Endothelial cell of umbilical vein (primary cell): ENCODE measurements around the gene PPARD. TPM values are rescaled to one million over a fixed set of nuclear protein-coding genes. Genes with fewer than 3 reads are reported as not detected.

Experiments
- BruUV-seq: library from RNA; stranded (reverse); fragments of 400-500 nt; replicated peaks from 2 replicates; lab custom pipeline; 2021; lab: Mats Ljungman, UMichigan
- CTCF ChIA-PET: fragments of 300-600, 350-600 bp; sonication (Branson Sonifier 250); formaldehyde crosslinking; loops from one replicate; lab custom pipeline; 2021; ENCODE audit warnings: antibody characterized with exemption, inconsistent platforms; lab: Charles Lee
- POLR2A ChIA-PET: fragments of 300-600, 350-600 bp; sonication (Branson Sonifier 250); formaldehyde crosslinking; loops from one replicate; lab custom pipeline; 2021; ENCODE audit warnings: antibody characterized with exemption, inconsistent platforms; lab: Charles Lee
- DNase-seq: peaks from one replicate; pipeline ENCODE4 v3.0.0-alpha.2; 2011; ENCODE audit warnings: low read depth, low spot score
- FAIRE-seq: peaks from 2 replicates; lab custom pipeline; 2011; peaks lifted over from hg19 to GRCh38; lab: Jason Lieb, UNC
- H2AFZ ChIP-seq: 2 replicates; pipeline ENCODE4 v1.6.0; 2012; ENCODE audit warnings: low read depth, low read length, control low read depth, inconsistent platforms
- H3K27ac ChIP-seq: 2 replicates; pipeline ENCODE4 v1.5.1; 2011; ENCODE audit warnings: low read depth, mild to moderate bottlenecking, control low read depth, low read length, moderate library complexity; ENCODE audit not compliant: insufficient read depth
- H3K27me3 ChIP-seq, 2 experiments: 2 replicates each; pipeline versions ENCODE4 v1.6.0 to v1.6.1; 2011; ENCODE audit warnings: low read length in 2 of 2, mixed read lengths in 1 of 2; ENCODE audit not compliant: control insufficient read depth in 2 of 2, insufficient read depth in 2 of 2
- H3K36me3 ChIP-seq, 2 experiments: 2 replicates in 1 of 2; 3 replicates in 1 of 2; pipeline ENCODE4 v1.5.1; 2011; ENCODE audit warnings: low read length in 2 of 2, mild to moderate bottlenecking in 1 of 2, moderate library complexity in 1 of 2; ENCODE audit not compliant: control insufficient read depth in 2 of 2, insufficient read depth in 2 of 2; ENCODE audit errors: extremely low read depth in 1 of 2
- H3K4me1 ChIP-seq: 3 replicates; pipeline ENCODE4 v1.5.1; 2011; ENCODE audit warnings: mild to moderate bottlenecking, low read length; ENCODE audit not compliant: control insufficient read depth, insufficient read depth; ENCODE audit errors: extremely low read depth
- H3K4me2 ChIP-seq: 2 replicates; pipeline ENCODE4 v1.6.1; 2011; ENCODE audit warnings: low read length, control low read depth, mixed read lengths; ENCODE audit not compliant: insufficient read depth
- H3K4me3 ChIP-seq, 3 experiments: fragments of 200-600 bp in 1 of 3; sonication (generic), shearing (Covaris generic) in 1 of 3; replicated peaks in 1 of 3; 2 replicates each; pipeline ENCODE4 v1.5.1; 2011 to 2016; ENCODE audit warnings: control low read depth in 3 of 3, low read length in 3 of 3, mild to moderate bottlenecking in 2 of 3, inconsistent platforms in 1 of 3, low read depth in 1 of 3, moderate library complexity in 1 of 3; ENCODE audit not compliant: insufficient read depth in 1 of 3
- H3K79me2 ChIP-seq: 2 replicates; pipeline ENCODE4 v1.6.0; 2012; ENCODE audit warnings: low read length, inconsistent platforms; ENCODE audit not compliant: control insufficient read depth, insufficient read depth
- H3K9ac ChIP-seq: replicated peaks from 2 replicates; pipeline ENCODE3; 2011; ENCODE audit warnings: low read length, control low read depth; ENCODE audit not compliant: insufficient read depth; ENCODE audit errors: extremely low read depth
- H3K9me1 ChIP-seq: replicated peaks from 3 replicates; pipeline ENCODE4 v1.6.0; 2011; ENCODE audit warnings: mild to moderate bottlenecking, low read length; ENCODE audit not compliant: control insufficient read depth, insufficient read depth; ENCODE audit errors: extremely low read depth
- H3K9me3 ChIP-seq: replicated peaks from 2 replicates; pipeline ENCODE4 v1.5.1; 2012; ENCODE audit warnings: low read length, inconsistent platforms; ENCODE audit not compliant: control insufficient read depth, insufficient read depth
- H4K20me1 ChIP-seq: replicated peaks from 2 replicates; pipeline ENCODE3; 2011; ENCODE audit warnings: mild to moderate bottlenecking, low read length; ENCODE audit not compliant: control insufficient read depth, insufficient read depth; ENCODE audit errors: extremely low read depth
- EZH2 ChIP-seq: IDR thresholded peaks from 2 replicates; pipeline ENCODE4 v1.6.1; 2012; ENCODE audit warnings: borderline replicate concordance, low read depth, mild to moderate bottlenecking, moderate library complexity, low read length, inconsistent platforms; ENCODE audit not compliant: severe bottlenecking
- FOS ChIP-seq: IDR thresholded peaks from 2 replicates; pipeline ENCODE4 v1.6.1; 2011; ENCODE audit warnings: mild to moderate bottlenecking, low read length, moderate library complexity, borderline replicate concordance; ENCODE audit not compliant: insufficient read depth
- GATA2 ChIP-seq: IDR thresholded peaks from 2 replicates; pipeline ENCODE4 v1.7.0; 2011; ENCODE audit warnings: low read depth, mild to moderate bottlenecking, moderate library complexity, mixed read lengths, low read length; ENCODE audit not compliant: insufficient read length, insufficient read depth
- JUN ChIP-seq: IDR thresholded peaks from 2 replicates; pipeline ENCODE4 v1.6.1; 2011; ENCODE audit warnings: borderline replicate concordance, low read depth; ENCODE audit not compliant: insufficient read length, insufficient read depth
- MYC ChIP-seq: IDR thresholded peaks from one replicate; pipeline ENCODE4 v1.6.1; 2011; ENCODE audit warnings: mild to moderate bottlenecking, low read depth, low read length
- POLR2A ChIP-seq: IDR thresholded peaks from 2 replicates; pipeline ENCODE4 v1.6.1; 2012; ENCODE audit warnings: low read depth, mild to moderate bottlenecking, control low read depth, low read length
- POLR2AphosphoS5 ChIP-seq: IDR thresholded peaks from 2 replicates; pipeline ENCODE4 v1.6.1; 2012; ENCODE audit warnings: low read depth, mild to moderate bottlenecking, control low read depth, low read length, moderate library complexity; ENCODE audit not compliant: insufficient read depth
- dilution Hi-C: fragments of 300-500 bp; cut with MboI; formaldehyde crosslinking; loops from one replicate; pipeline ENCODE4 v1.15.0; 2019; ENCODE audit warnings: low sequenced_read_pairs; ENCODE audit not compliant: extremely low pct_ligation_motif_present
- intact Hi-C: fragments of 100-400 bp; cut with micrococcal nuclease; formaldehyde crosslinking; loops from one replicate; pipeline ENCODE4 v1.10.0; 2022
- polyA plus RNA-seq, 4 experiments: library from polyadenylated mRNA; depleted of rRNA in 3 of 4; stranded (reverse) in 3 of 4; unstranded in 1 of 4; fragments of >200 nt; gene quantifications; 2 replicates each; pipeline versions ENCODE4 v1.2.1 to v1.2.3, GENCODE V29; 2011 to 2012; ENCODE audit warnings: missing spikeins in 1 of 4
- total RNA-seq: library from RNA; stranded (reverse); gene quantifications from 2 replicates; pipeline ENCODE4 v1.2.3, GENCODE V29; 2021
- TF ChIP-seq, protein P1 (sequence below), 2 donors: IDR thresholded peaks; 1 replicate in 1 of 2; 2 replicates in 1 of 2; pipeline ENCODE4 v1.5.1; 2011; ENCODE audit warnings: low read length in 2 of 2, mild to moderate bottlenecking in 2 of 2, moderate library complexity in 2 of 2, control low read depth in 1 of 2, inconsistent platforms in 1 of 2, low read depth in 1 of 2; ENCODE audit not compliant: insufficient read depth in 1 of 2; ENCODE audit errors: extremely low read depth in 1 of 2
- TF ChIP-seq, protein P2 (sequence below): IDR thresholded peaks from 2 replicates; pipeline ENCODE4 v1.6.1; 2011; ENCODE audit not compliant: insufficient read depth, insufficient read length

Gene PPARD
- total and polyA plus RNA-seq, 2 donors (not counting 3 experiments of a cell fraction or from before 2014, with no cell fraction given) = 23.4 to 29.2 TPM

DNA sequence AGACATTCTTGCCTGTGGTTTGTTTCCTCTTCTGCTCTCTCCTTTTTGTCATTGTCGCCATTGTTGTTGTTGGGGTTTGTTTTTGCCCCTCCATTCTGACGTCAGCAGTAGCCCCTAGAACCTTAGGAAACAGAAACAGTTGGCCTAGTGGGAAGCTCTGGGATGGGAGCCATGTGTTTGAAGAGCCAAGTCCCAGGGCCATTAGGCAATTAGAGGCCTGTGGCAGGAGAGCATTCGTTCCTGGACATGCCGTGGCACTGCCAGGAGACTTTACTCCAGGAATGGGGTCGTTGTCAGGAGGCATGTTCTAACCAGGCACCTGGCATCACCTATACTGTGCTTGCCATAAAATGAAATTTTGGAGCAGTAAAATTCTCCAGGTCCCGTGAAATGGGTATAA, 39.7 kb downstream of the PPARD start:
- H3K4me3 ChIP-seq = no peak overlapping the region
- H3K27ac ChIP-seq = no peak overlapping the region
- ChIA-PET POLR2A (no interaction called here), CTCF (no interaction called here)
- H3K9me1 ChIP-seq = no peaks in the 10 kb centered on the region
- no peaks in the 10 kb centered on the region for H3K36me3 ChIP-seq
- TF ChIP-seq, protein P1, sequence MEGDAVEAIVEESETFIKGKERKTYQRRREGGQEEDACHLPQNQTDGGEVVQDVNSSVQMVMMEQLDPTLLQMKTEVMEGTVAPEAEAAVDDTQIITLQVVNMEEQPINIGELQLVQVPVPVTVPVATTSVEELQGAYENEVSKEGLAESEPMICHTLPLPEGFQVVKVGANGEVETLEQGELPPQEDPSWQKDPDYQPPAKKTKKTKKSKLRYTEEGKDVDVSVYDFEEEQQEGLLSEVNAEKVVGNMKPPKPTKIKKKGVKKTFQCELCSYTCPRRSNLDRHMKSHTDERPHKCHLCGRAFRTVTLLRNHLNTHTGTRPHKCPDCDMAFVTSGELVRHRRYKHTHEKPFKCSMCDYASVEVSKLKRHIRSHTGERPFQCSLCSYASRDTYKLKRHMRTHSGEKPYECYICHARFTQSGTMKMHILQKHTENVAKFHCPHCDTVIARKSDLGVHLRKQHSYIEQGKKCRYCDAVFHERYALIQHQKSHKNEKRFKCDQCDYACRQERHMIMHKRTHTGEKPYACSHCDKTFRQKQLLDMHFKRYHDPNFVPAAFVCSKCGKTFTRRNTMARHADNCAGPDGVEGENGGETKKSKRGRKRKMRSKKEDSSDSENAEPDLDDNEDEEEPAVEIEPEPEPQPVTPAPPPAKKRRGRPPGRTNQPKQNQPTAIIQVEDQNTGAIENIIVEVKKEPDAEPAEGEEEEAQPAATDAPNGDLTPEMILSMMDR (IDR thresholded peaks at IDR 0.05; ENCODE audit: extremely low read depth in 1 of 2, insufficient read depth in 1 of 2, low read depth in 1 of 2, low read length in 2 of 2) = no peak
- peaks cover 2% of the 10 kb centered on the region for H3K79me2 ChIP-seq
- no peak for DNase-seq
- no peak overlapping the region for H2AFZ ChIP-seq
- no peak overlapping the region for H3K9ac ChIP-seq
- no peaks in the 10 kb centered on the region for H3K9me3 ChIP-seq
- no peak for FAIRE-seq
- dilution Hi-C loops (no loop called here), intact Hi-C loops (no loop called here)
- H3K4me1 ChIP-seq = no peaks in the 10 kb centered on the region
- BruUV-seq = no TSS peak
- H4K20me1 ChIP-seq = no peaks in the 10 kb centered on the region
- H3K27me3 ChIP-seq = no peaks in the 10 kb centered on the region
- H3K4me2 ChIP-seq = no peak overlapping the region

DNA sequence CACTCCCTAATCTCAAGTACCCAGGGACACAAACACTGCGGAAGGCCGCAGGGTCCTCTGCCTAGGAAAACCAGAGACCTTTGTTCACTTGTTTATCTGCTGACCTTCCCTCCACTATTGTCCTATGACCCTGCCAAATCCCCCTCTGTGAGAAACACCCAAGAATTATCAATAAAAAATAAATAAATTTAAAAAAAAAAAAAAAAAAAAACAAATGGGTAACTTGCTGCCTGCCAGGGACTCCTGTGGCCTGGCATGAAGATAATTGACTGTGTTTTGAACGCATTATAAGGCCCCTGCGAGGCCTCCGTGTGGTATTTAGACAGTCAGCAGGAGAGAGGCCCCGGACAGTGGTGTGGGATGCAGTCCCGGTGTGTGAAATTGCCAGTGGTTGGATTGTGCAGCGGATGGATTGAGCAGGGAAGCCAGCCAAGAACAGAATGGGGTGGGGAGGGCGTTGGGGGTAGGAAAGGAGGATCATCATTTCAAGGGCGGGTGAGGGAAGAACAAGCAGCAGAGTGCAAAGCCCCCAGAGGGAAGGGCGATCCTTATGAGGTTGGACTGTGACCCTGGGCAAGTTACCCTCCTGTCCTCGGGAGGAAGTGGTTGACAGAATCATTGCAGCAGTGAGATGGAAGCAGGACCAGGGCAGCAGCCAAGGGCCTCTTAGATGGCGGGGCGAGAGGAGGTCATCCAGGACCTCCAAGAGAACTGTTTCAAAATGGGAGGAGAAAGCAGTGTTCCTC, 43.3 kb downstream of the PPARD start:
- peaks cover 2% of the 10 kb centered on the region for H3K79me2 ChIP-seq
- BruUV-seq = no TSS peak

More for the DNA sequence above, 43.3 kb downstream of the PPARD start:
- Histone ChIP-seq H3K9me1 (no peaks in the 10 kb centered on the region), H3K36me3 (no peaks in the 10 kb centered on the region), H3K4me3 (no peak overlapping the region), H2AFZ (no peak overlapping the region), H3K27ac (no peak overlapping the region), H3K9ac (no peak overlapping the region), H3K9me3 (no peaks in the 10 kb centered on the region), H3K4me2 (no peak overlapping the region), H3K27me3 (no peaks in the 10 kb centered on the region), H4K20me1 (no peaks in the 10 kb centered on the region), H3K4me1 (peaks cover 5% of the 10 kb centered on the region)
- intact Hi-C loops = no loop called here
- FAIRE-seq (no peak), DNase-seq (no peak)
- ChIA-PET POLR2A (no interaction called here), CTCF (no interaction called here)
- no peak for TF ChIP-seq POLR2AphosphoS5
- no peak for TF ChIP-seq GATA2
- no peak for TF ChIP-seq JUN
- TF ChIP-seq, protein P1 (IDR thresholded peaks at IDR 0.05; ENCODE audit: extremely low read depth in 1 of 2, insufficient read depth in 1 of 2, low read depth in 1 of 2, low read length in 2 of 2) = no peak
- TF ChIP-seq MYC = no peak
- TF ChIP-seq FOS = no peak
- no peak for TF ChIP-seq POLR2A
- TF ChIP-seq EZH2 = no peak
- TF ChIP-seq, protein P2, sequence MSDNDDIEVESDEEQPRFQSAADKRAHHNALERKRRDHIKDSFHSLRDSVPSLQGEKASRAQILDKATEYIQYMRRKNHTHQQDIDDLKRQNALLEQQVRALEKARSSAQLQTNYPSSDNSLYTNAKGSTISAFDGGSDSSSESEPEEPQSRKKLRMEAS = no peak
- dilution Hi-C loops = no loop called here
